ENCODE measurements around the gene DCTPP1. TPM values are rescaled to one million over a fixed set of nuclear protein-coding genes. Genes with fewer than 3 reads are reported as not detected.

DCTPP1 gene
- total and polyA plus RNA-seq, 9 of the 15 experiments (the other 6 are each of a cell fraction or from before 2014, with no cell fraction given), result 45.0 to 132 (median 80.6) TPM

- TF ChIP-seq CREB1 (IDR thresholded peaks at IDR 0.05) (no peak), CREB1 (CRISPR knock-in tag; IDR thresholded peaks at IDR 0.05) (no peak), MEIS2 (IDR thresholded peaks at IDR 0.05; ENCODE audit: partially characterized antibody) (no peak), ZBTB26 (CRISPR knock-in tag; IDR thresholded peaks at IDR 0.05) (no peak), MTA2 (IDR thresholded peaks at IDR 0.05; ENCODE audit: low read depth) (no peak), ZNF277 (CRISPR knock-in tag; IDR thresholded peaks at IDR 0.05; ENCODE audit: borderline replicate concordance) (no peak), NONO (IDR thresholded peaks at IDR 0.05; ENCODE audit: low read depth in 2 of 2, low read length in 1 of 2) (peak in 1 of 2 experiments; percentile 25; a peak in 1 of 4 replicates), ZBTB17 (CRISPR knock-in tag; IDR thresholded peaks at IDR 0.05) (no peak), U2AF1 (optimal IDR thresholded peaks at IDR 0.05; ENCODE audit: low read depth, low read length) (no peak), ZNF655 (CRISPR knock-in tag; IDR thresholded peaks at IDR 0.05) (no peak), BRD9 (IDR thresholded peaks at IDR 0.05; ENCODE audit: low read depth, partially characterized antibody) (no peak), NKRF (IDR thresholded peaks at IDR 0.05; ENCODE audit: borderline replicate concordance) (peak; percentile 99), RBM39 (optimal IDR thresholded peaks at IDR 0.05; ENCODE audit: low read depth, low read length) (no peak), ERF (CRISPR knock-in tag; IDR thresholded peaks at IDR 0.05) (no peak)
- TF ChIP-seq, protein P1, sequence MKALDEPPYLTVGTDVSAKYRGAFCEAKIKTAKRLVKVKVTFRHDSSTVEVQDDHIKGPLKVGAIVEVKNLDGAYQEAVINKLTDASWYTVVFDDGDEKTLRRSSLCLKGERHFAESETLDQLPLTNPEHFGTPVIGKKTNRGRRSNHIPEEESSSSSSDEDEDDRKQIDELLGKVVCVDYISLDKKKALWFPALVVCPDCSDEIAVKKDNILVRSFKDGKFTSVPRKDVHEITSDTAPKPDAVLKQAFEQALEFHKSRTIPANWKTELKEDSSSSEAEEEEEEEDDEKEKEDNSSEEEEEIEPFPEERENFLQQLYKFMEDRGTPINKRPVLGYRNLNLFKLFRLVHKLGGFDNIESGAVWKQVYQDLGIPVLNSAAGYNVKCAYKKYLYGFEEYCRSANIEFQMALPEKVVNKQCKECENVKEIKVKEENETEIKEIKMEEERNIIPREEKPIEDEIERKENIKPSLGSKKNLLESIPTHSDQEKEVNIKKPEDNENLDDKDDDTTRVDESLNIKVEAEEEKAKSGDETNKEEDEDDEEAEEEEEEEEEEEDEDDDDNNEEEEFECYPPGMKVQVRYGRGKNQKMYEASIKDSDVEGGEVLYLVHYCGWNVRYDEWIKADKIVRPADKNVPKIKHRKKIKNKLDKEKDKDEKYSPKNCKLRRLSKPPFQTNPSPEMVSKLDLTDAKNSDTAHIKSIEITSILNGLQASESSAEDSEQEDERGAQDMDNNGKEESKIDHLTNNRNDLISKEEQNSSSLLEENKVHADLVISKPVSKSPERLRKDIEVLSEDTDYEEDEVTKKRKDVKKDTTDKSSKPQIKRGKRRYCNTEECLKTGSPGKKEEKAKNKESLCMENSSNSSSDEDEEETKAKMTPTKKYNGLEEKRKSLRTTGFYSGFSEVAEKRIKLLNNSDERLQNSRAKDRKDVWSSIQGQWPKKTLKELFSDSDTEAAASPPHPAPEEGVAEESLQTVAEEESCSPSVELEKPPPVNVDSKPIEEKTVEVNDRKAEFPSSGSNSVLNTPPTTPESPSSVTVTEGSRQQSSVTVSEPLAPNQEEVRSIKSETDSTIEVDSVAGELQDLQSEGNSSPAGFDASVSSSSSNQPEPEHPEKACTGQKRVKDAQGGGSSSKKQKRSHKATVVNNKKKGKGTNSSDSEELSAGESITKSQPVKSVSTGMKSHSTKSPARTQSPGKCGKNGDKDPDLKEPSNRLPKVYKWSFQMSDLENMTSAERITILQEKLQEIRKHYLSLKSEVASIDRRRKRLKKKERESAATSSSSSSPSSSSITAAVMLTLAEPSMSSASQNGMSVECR (CRISPR knock-in tag; IDR thresholded peaks at IDR 0.05), result peak; percentile 95
Observed at GRCh38 chr16:30407102-30407803, 22.6 kb downstream of the DCTPP1 start, which contains the start of gene ZNF771 (continued).

All from K562 (cell line).